CD4-positive, alpha-beta T cell (primary cell): Measurements from ENCODE around the gene GPR137C. TPM values are rescaled to one million over a fixed set of nuclear protein-coding genes. Genes with fewer than 3 reads are reported as not detected.

Experiments used
- ATAC-seq: fragments of 200-7000 bp; cut with Tn5 transposase; one replicate; pipeline ENCODE4 v1.10.0; 2022; ENCODE audit warnings: mild to moderate bottlenecking; ENCODE audit not compliant: poor library complexity
- CTCF ChIA-PET: fragments of 350-600 bp; sonication (Branson Sonifier 250); formaldehyde crosslinking; loops from one replicate; lab custom pipeline; 2021; ENCODE audit warnings: antibody characterized with exemption, inconsistent platforms; lab: Charles Lee
- POLR2A ChIA-PET: fragments of 350-600 bp; sonication (Branson Sonifier 250); formaldehyde crosslinking; loops from one replicate; lab custom pipeline; 2021; ENCODE audit warnings: antibody characterized with exemption, inconsistent platforms; lab: Charles Lee
- DNase-seq, 14 experiments: peaks; one replicate each; pipeline ENCODE4 v3.0.0-alpha.2; 2013 to 2020; ENCODE audit warnings: mixed read lengths in 2 of 14
- H3K27ac ChIP-seq, 2 donors: one replicate each; pipeline versions ENCODE4 v1.5.1 to v1.7.0; 2013; ENCODE audit warnings: low read length in 2 of 2, low read depth in 1 of 2, mild to moderate bottlenecking in 1 of 2
- H3K27me3 ChIP-seq, 2 experiments: 1 replicate in 1 of 2; 2 replicates in 1 of 2; pipeline versions ENCODE4 v1.6.1 to v1.7.0; 2013; ENCODE audit warnings: low read length in 2 of 2, control low read depth in 1 of 2, mild to moderate bottlenecking in 1 of 2, moderate library complexity in 1 of 2; ENCODE audit not compliant: insufficient read depth in 2 of 2, control insufficient read depth in 1 of 2
- H3K36me3 ChIP-seq: one replicate; pipeline ENCODE4 v1.6.1; 2013; ENCODE audit warnings: low read length, control low read depth; ENCODE audit not compliant: insufficient read depth
- H3K4me1 ChIP-seq: one replicate; pipeline ENCODE4 v1.6.1; 2013; ENCODE audit warnings: low read length, control low read depth; ENCODE audit not compliant: insufficient read depth
- H3K4me3 ChIP-seq: one replicate; pipeline ENCODE4 v1.5.1; 2013; ENCODE audit warnings: mild to moderate bottlenecking, low read length, moderate library complexity
- H3K9me3 ChIP-seq, 2 experiments: 1 replicate in 1 of 2; 2 replicates in 1 of 2; pipeline versions ENCODE4 v1.6.1 to v1.7.0; 2013; ENCODE audit warnings: low read length in 2 of 2, mild to moderate bottlenecking in 2 of 2, control low read depth in 1 of 2, moderate library complexity in 1 of 2; ENCODE audit not compliant: control insufficient read depth in 1 of 2, insufficient read depth in 1 of 2
- H3K27ac Mint-ChIP-seq: one replicate; pipeline ENCODE4 v1.8.0; 2020; ENCODE audit warnings: mixed read lengths
- H3K27me3 Mint-ChIP-seq: one replicate; pipeline ENCODE4 v1.8.0; 2021; ENCODE audit warnings: mixed read lengths
- H3K36me3 Mint-ChIP-seq: one replicate; pipeline ENCODE4 v1.8.0; 2021; ENCODE audit warnings: low read depth, mixed read lengths
- H3K4me1 Mint-ChIP-seq: one replicate; pipeline ENCODE4 v1.8.0; 2021; ENCODE audit warnings: low read depth, mixed read lengths
- H3K4me3 Mint-ChIP-seq: one replicate; pipeline ENCODE4 v1.8.0; 2020; ENCODE audit warnings: mild to moderate bottlenecking, mixed read lengths
- H3K9me3 Mint-ChIP-seq: one replicate; pipeline ENCODE4 v1.8.0; 2020; ENCODE audit warnings: mixed read lengths
- intact Hi-C, 2 experiments: fragments of 100-400 bp; cut with DNase I in 1 of 2; cut with micrococcal nuclease in 1 of 2; formaldehyde crosslinking; loops; one replicate each; pipeline versions ENCODE4 v1.15.1 to v1.9.0; 2023 to 2025; cut with DNase I, micrococcal nuclease
- total RNA-seq, 174 experiments: library from RNA in 2 of 174; stranded (reverse) in 2 of 174; gene quantifications; one replicate each; pipeline ENCODE4 v1.2.3 and lab custom pipeline; 2021 to 2026
- TF ChIP-seq, protein P1 (sequence below): fragments of 200-600 bp; IDR thresholded peaks from one replicate; pipeline ENCODE4 v1.8.0; 2022; ENCODE audit warnings: antibody characterized with exemption, mild to moderate bottlenecking

The GPR137C gene
- total RNA-seq, 2 experiments from 2014 or later, result 0.08 to 0.19 TPM

DNA sequence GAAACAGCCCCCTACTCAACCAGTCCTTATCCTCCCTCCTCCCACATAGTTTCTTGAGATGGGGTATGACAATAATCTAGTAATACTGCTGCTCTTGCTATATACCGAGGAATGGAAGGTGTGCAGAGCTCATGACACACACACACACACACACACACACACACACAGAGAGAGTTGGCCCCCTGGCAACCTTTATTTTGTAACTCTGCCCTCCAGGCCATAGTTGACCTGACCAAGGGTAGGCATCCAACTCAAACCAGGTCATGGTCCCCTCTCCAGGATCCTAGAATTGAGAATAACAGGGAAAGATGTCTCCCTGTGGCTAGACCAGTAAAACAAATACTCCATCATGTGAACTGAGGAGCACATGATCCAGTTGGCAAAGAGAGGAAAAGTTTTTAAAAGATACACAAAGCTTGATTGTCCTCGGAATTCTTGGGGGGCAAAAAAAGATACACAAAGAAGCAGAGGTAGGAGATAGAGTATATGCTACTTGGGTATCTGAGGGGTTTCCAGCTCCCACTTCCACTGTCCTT lies 131.4 kb downstream of the GPR137C start:
- H3K27me3 ChIP-seq, result no peaks in the 10 kb centered on the region
- no peak overlapping the region for H3K4me3 ChIP-seq
- CTCF ChIA-PET, result interaction anchor here (1.3 kb wide), 1 partner anchor 36 kb away, joined by 4 read pairs; no protein-coding TSS in a partner anchor
- Mint-ChIP-seq H3K4me1 (peaks cover 59% of the 10 kb centered on the region), H3K27me3 (no peaks in the 10 kb centered on the region), H3K27ac (peak overlapping the region; percentile 40), H3K9me3 (no peaks in the 10 kb centered on the region), H3K4me3 (no peak overlapping the region), H3K36me3 (peaks cover 14% of the 10 kb centered on the region)
- no peaks in the 10 kb centered on the region for H3K9me3 ChIP-seq
- peaks cover 10% of the 10 kb centered on the region for H3K36me3 ChIP-seq
- TF ChIP-seq, protein P1, sequence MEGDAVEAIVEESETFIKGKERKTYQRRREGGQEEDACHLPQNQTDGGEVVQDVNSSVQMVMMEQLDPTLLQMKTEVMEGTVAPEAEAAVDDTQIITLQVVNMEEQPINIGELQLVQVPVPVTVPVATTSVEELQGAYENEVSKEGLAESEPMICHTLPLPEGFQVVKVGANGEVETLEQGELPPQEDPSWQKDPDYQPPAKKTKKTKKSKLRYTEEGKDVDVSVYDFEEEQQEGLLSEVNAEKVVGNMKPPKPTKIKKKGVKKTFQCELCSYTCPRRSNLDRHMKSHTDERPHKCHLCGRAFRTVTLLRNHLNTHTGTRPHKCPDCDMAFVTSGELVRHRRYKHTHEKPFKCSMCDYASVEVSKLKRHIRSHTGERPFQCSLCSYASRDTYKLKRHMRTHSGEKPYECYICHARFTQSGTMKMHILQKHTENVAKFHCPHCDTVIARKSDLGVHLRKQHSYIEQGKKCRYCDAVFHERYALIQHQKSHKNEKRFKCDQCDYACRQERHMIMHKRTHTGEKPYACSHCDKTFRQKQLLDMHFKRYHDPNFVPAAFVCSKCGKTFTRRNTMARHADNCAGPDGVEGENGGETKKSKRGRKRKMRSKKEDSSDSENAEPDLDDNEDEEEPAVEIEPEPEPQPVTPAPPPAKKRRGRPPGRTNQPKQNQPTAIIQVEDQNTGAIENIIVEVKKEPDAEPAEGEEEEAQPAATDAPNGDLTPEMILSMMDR, result no peak
- DNase-seq, result no peak
- ATAC-seq, result no peak
- H3K27ac ChIP-seq, result peak overlapping the region in 1 of 2 donors; percentile 14
- H3K4me1 ChIP-seq, result peaks cover 34% of the 10 kb centered on the region
- intact Hi-C loops, result no loop called here
- POLR2A ChIA-PET, result interaction anchor here (0.6 to 1.9 kb wide), 4 partner anchors 12 to 83 kb away, joined by 3 to 8 read pairs (median 4); partner anchors contain the start of gene ERO1A

DNA sequence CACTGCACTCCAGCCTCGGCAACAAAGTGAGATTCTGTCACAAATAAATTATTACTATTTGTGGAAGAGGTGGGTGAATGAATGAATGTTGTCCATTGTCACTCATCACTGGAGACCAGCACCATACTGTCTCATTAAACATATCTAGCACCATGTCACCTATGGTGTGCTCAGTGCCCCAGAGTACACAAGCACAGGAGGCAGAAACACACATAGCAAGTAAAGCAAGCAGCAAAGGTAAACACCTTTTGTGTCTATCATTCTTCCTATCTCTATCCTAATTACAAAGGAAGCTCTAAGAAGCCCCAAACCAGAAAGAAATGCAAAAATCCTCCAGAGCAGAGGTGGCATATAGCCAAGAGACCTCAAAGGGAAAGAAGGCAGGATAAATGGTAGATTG lies 133.5 kb downstream of the GPR137C start:
- Histone ChIP-seq H3K9me3 (no peaks in the 10 kb centered on the region), H3K4me1 (peaks cover 39% of the 10 kb centered on the region), H3K27me3 (no peaks in the 10 kb centered on the region), H3K36me3 (peaks cover 4% of the 10 kb centered on the region), H3K27ac (no peak overlapping the region), H3K4me3 (no peak overlapping the region)
- Mint-ChIP-seq H3K27me3 (no peaks in the 10 kb centered on the region), H3K27ac (peak overlapping the region; percentile 40), H3K9me3 (no peaks in the 10 kb centered on the region), H3K4me1 (peaks cover 71% of the 10 kb centered on the region), H3K4me3 (no peak overlapping the region), H3K36me3 (peaks cover 1% of the 10 kb centered on the region)
- intact Hi-C loops, result no loop called here
- DNase-seq (no peak), ATAC-seq (no peak)
- ChIA-PET CTCF (no interaction called here), POLR2A (interaction anchor here (0.7 to 1.9 kb wide), 2 partner anchors 10 to 26 kb away, joined by 3 to 8 read pairs; partner anchors contain the start of gene ERO1A)
- TF ChIP-seq, protein P1, result no peak

Other genes with a start within 250 kb of the GPR137C start
- gene PTGER2, start 238.5 kb upstream of the GPR137C start, total RNA-seq, result 1 to 10 TPM; 4.3 to 4.8 TPM
- gene TXNDC16, start 331 bp upstream of the GPR137C start, total RNA-seq, result 10 to 100 TPM; 10.4 to 11.4 TPM
- gene ERO1A, start 142.7 kb downstream of the GPR137C start, total RNA-seq, result 10 to 100 TPM; 58.6 to 60.7 TPM
- 100 to 1,000 TPM; 110 to 111 TPM for gene PSMC6, start 154.4 kb downstream of the GPR137C start, total RNA-seq
- gene STYX, start 177.3 kb downstream of the GPR137C start, total RNA-seq, result 10 to 100 TPM; 15.3 to 16.2 TPM
- gene GNPNAT1, start 238.8 kb downstream of the GPR137C start, total RNA-seq, result 1 to 10 TPM; 3.8 to 4.6 TPM